Endodermal cell (in vitro differentiated cells): ENCODE results near the gene MARK3. TPM values are rescaled to one million over a fixed set of nuclear protein-coding genes. Genes with fewer than 3 reads are reported as not detected.
A peak's percentile ranks its signal among the peaks of the same experiment; 100 is the strongest.

Experiments
- DNase-seq: peaks from one replicate; pipeline ENCODE4 v3.0.0-alpha.2; 2017
- H3K27ac ChIP-seq: 2 replicates; pipeline ENCODE4 v1.5.1; 2013; ENCODE audit warnings: mild to moderate bottlenecking, low read depth, low read length, moderate library complexity
- H3K27me3 ChIP-seq: 2 replicates; pipeline ENCODE4 v1.6.1; 2013; ENCODE audit warnings: mild to moderate bottlenecking, low read length, moderate library complexity; ENCODE audit not compliant: insufficient read depth, control insufficient read depth, poor library complexity, severe bottlenecking
- H3K36me3 ChIP-seq: 2 replicates; pipeline ENCODE4 v1.7.0; 2013; ENCODE audit warnings: mild to moderate bottlenecking, low read length, moderate library complexity; ENCODE audit not compliant: control insufficient read depth, insufficient read depth
- H3K4me1 ChIP-seq: one replicate; pipeline ENCODE4 v1.7.0; 2013; ENCODE audit warnings: low read length; ENCODE audit not compliant: control insufficient read depth, insufficient read depth
- H3K4me3 ChIP-seq: 2 replicates; pipeline ENCODE4 v1.5.1; 2013; ENCODE audit warnings: mild to moderate bottlenecking, low read length, moderate library complexity
- H3K9ac ChIP-seq: 2 replicates; pipeline ENCODE4 v1.6.1; 2013; ENCODE audit warnings: mild to moderate bottlenecking, low read length, moderate library complexity; ENCODE audit not compliant: poor library complexity, severe bottlenecking; ENCODE audit errors: extremely low read depth
- H3K9me3 ChIP-seq: 2 replicates; pipeline ENCODE4 v1.6.1; 2013; ENCODE audit warnings: mild to moderate bottlenecking, low read length, moderate library complexity; ENCODE audit not compliant: control insufficient read depth
- H3K27ac Mint-ChIP-seq: 2 replicates; pipeline ENCODE4 v1.8.0; 2020; ENCODE audit warnings: mixed read lengths
- H3K27me3 Mint-ChIP-seq: 2 replicates; pipeline ENCODE4 v1.8.0; 2021; ENCODE audit warnings: mild to moderate bottlenecking, mixed read lengths; ENCODE audit not compliant: insufficient read depth
- H3K36me3 Mint-ChIP-seq: 2 replicates; pipeline ENCODE4 v1.8.0; 2020; ENCODE audit warnings: low read depth, mixed read lengths
- H3K4me1 Mint-ChIP-seq: 2 replicates; pipeline ENCODE4 v1.8.0; 2020; ENCODE audit warnings: mixed read lengths
- H3K4me3 Mint-ChIP-seq: 2 replicates; pipeline ENCODE4 v1.8.0; 2020; ENCODE audit warnings: mild to moderate bottlenecking, moderate library complexity, mixed read lengths
- H3K9me3 Mint-ChIP-seq: 2 replicates; pipeline ENCODE4 v1.8.0; 2020; ENCODE audit warnings: mild to moderate bottlenecking, mixed read lengths
- WGBS, 2 experiments: methylation state at CpG; one replicate each; pipeline versions ENCODE4 v1.1.5 to v1.1.7; 2013; ENCODE audit warnings: missing lambda C conversion rate in 2 of 2, mixed read lengths in 1 of 2; ENCODE audit not compliant: insufficient coverage in 1 of 2, insufficient read length in 1 of 2; 5-methylcytosine and 5-hydroxymethylcytosine counted together
- total RNA-seq, 2 donors: library from RNA; stranded (reverse); fragmentation: NEBNext Ultra II Directional in 1 of 2; extraction: Animal tissue kit (Norgen Biotek cat#: 25700) in 1 of 2; gene quantifications; 2 replicates in 1 of 2; 3 replicates in 1 of 2; pipeline ENCODE4 v1.2.1, GENCODE V29; 2021
- TF ChIP-seq, protein P1 (sequence below): fragments of 200-600 bp; sonication (generic); conservative IDR thresholded peaks from 2 replicates; pipeline ENCODE4 v1.5.0; 2021; ENCODE audit warnings: antibody characterized with exemption, mild to moderate bottlenecking

The MARK3 gene
- total RNA-seq, 2 donors from 2014 or later: 95.8 to 106 TPM

DNA sequence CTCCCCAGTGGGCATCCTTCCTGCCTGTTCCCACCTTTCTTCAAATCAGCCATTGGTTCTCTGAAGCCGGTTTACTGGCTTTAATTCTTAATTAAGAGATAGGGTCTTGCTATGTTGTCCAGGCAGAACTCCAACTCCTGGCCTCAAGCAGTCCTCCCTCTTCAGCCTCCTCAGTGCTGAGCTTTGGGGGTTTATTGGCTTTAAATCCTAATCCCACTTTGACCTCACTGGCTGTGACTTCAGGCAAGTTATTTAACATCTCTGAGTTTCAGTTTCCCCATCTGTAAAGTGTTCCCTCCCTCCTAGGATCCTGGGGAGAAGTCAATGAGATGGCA is 141.7 kb downstream of the MARK3 start:
- Mint-ChIP-seq H3K9me3 (no peaks in the 10 kb centered on the region), H3K4me3 (no peak overlapping the region), H3K4me1 (peaks cover 39% of the 10 kb centered on the region), H3K27ac (no peak overlapping the region), H3K27me3 (peaks cover 14% of the 10 kb centered on the region), H3K36me3 (no peaks in the 10 kb centered on the region)
- Histone ChIP-seq H3K9ac (no peak overlapping the region), H3K9me3 (no peaks in the 10 kb centered on the region), H3K36me3 (peaks cover 7% of the 10 kb centered on the region), H3K27me3 (peaks cover 11% of the 10 kb centered on the region), H3K4me1 (peaks cover 23% of the 10 kb centered on the region), H3K4me3 (no peak overlapping the region), H3K27ac (no peak overlapping the region)
- TF ChIP-seq, protein P1, sequence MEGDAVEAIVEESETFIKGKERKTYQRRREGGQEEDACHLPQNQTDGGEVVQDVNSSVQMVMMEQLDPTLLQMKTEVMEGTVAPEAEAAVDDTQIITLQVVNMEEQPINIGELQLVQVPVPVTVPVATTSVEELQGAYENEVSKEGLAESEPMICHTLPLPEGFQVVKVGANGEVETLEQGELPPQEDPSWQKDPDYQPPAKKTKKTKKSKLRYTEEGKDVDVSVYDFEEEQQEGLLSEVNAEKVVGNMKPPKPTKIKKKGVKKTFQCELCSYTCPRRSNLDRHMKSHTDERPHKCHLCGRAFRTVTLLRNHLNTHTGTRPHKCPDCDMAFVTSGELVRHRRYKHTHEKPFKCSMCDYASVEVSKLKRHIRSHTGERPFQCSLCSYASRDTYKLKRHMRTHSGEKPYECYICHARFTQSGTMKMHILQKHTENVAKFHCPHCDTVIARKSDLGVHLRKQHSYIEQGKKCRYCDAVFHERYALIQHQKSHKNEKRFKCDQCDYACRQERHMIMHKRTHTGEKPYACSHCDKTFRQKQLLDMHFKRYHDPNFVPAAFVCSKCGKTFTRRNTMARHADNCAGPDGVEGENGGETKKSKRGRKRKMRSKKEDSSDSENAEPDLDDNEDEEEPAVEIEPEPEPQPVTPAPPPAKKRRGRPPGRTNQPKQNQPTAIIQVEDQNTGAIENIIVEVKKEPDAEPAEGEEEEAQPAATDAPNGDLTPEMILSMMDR: no peak
- WGBS, 2 experiments: 83% methylated on average over 1 of the region's 1 CpG; no CpG with 5 or more reads in 1 of the 2 experiments
- no peak for DNase-seq

DNA sequence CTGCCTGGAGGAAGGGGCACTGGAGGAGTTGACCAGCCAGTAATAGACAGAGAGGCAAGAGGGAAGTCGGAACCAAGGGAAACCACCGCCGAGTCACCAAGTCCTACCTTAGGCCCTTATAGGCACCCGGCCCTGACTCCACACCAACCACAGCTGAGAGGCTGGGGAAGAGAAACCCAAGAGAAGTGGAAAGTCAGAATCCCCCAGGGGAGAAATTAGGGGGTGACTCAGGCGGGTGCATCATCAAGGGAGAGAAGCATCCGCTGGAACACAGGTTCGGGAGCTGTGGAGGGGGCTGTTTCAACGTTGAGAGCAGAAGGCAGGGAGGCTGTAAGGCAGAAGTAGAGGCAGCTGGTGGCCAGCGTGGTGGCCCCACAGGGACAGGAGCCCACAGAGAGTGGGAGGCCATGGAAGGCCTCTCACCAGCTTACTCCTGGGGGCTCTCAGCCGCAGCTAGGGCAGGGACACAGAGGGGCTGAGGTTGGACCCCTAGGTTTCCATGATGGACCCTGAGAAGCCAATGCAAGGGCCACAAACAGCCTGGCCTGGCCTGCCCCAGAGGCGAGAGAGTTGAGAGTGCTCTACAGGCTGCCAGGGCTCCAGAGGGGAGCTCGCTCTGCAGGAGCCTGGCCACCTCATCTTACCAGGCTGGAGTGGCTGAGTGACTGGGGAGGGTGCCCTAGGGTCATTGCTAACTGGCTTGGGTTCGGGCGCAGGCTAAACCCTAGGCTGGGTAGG is 142.4 kb downstream of the MARK3 start:
- H3K36me3 ChIP-seq: peaks cover 7% of the 10 kb centered on the region
- H3K4me1 Mint-ChIP-seq: peaks cover 39% of the 10 kb centered on the region
- no peak for DNase-seq
- WGBS, 2 experiments: 88 to 92% methylated on average over 7 to 14 of the region's 14 CpGs
- no peaks in the 10 kb centered on the region for H3K9me3 Mint-ChIP-seq
- H3K36me3 Mint-ChIP-seq: no peaks in the 10 kb centered on the region
- peaks cover 23% of the 10 kb centered on the region for H3K4me1 ChIP-seq
- peak overlapping the region; percentile 85 for H3K9ac ChIP-seq
- peak overlapping the region; percentile 66 for H3K27ac Mint-ChIP-seq
- peaks cover 14% of the 10 kb centered on the region for H3K27me3 Mint-ChIP-seq
- TF ChIP-seq, protein P1: no peak
- H3K4me3 Mint-ChIP-seq: peak overlapping the region; percentile 82
- H3K27me3 ChIP-seq: peaks cover 11% of the 10 kb centered on the region
- no peak overlapping the region for H3K27ac ChIP-seq
- H3K4me3 ChIP-seq: peak overlapping the region; percentile 85
- H3K9me3 ChIP-seq: no peaks in the 10 kb centered on the region

DNA sequence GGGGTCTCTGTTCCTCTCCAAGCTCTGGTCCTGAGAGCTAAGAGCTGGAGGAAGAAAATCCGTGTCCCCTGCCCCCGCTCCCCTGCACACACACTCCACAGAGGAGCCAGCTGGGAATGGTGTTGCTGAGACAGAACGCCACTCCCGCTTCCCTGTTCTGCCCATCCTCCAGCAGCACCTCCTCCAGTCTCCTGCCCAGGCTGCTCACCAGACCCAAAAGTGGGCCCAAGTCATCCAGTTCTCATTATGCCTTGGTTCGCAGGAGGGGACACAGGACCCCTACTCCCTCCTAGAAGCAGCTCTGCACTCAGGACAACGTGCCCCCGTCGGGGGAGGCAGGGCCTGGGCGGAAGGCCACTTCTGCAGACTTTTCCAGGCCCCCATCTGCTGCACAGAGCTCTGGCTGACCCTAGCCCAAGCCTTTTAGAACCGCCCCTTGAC is 143.0 kb downstream of the MARK3 start:
- Mint-ChIP-seq H3K4me3 (peak overlapping the region; percentile 82), H3K27me3 (peaks cover 14% of the 10 kb centered on the region), H3K27ac (peak overlapping the region; percentile 98), H3K36me3 (no peaks in the 10 kb centered on the region), H3K9me3 (no peaks in the 10 kb centered on the region), H3K4me1 (peaks cover 39% of the 10 kb centered on the region)
- Histone ChIP-seq H3K9me3 (no peaks in the 10 kb centered on the region), H3K4me1 (peaks cover 23% of the 10 kb centered on the region), H3K36me3 (peaks cover 7% of the 10 kb centered on the region), H3K4me3 (peak overlapping the region; percentile 85), H3K27ac (peak overlapping the region; percentile 88), H3K9ac (peak overlapping the region; percentile 85), H3K27me3 (peaks cover 10% of the 10 kb centered on the region)
- TF ChIP-seq, protein P1: no peak
- 63 to 69% methylated on average over 5 to 10 of the region's 10 CpGs for WGBS, 2 experiments
- no peak for DNase-seq
